ENCODE data around the gene KCNH4.
A peak's percentile ranks its signal among the peaks of the same experiment; 100 is the strongest.
"Not testable (repeated sequence)": the region's sequence is repeated elsewhere in the genome, so short reads cannot be mapped to it uniquely, and the experiment has no call there.

KCNH4 gene

GRCh38 chr17:42180922-42181850 is at the start of gene KCNH4:
Gene KCNH4, minus strand, starts transcription at chr17:42181142. Its CDS starts 197 bp downstream, at chr17:42180945.
- no peaks in the 10 kb centered on the region for H3K9me3 Mint-ChIP-seq
- H3K36me3 Mint-ChIP-seq = peaks cover 7 to 12% of the 10 kb centered on the region in 2 donors
- ATAC-seq (replicated peaks) = peak; percentile 45 to 67
- peaks cover 0 to 3% of the 10 kb centered on the region in 2 donors for H3K27me3 Mint-ChIP-seq
- H3K27ac Mint-ChIP-seq = peak within 1 kb of the TSS; percentile 73
- DNase-seq = peak; percentile 87
- peaks cover 62 to 81% of the 10 kb centered on the region in 2 donors for H3K4me1 Mint-ChIP-seq
- peak within 1 kb of the TSS; percentile 80 to 83 for H3K4me3 Mint-ChIP-seq

GRCh38 chr17:42230225-42230624 is 49.3 kb upstream of the KCNH4 start:
- no peak for DNase-seq
- Mint-ChIP-seq H3K27ac (no peak overlapping the region), H3K4me3 (no peak overlapping the region), H3K4me1 (peaks cover 2 to 5% of the 10 kb centered on the region in 2 donors), H3K27me3 (no peaks in the 10 kb centered on the region), H3K36me3 (peaks cover 3 to 12% of the 10 kb centered on the region in 2 donors), H3K9me3 (no peaks in the 10 kb centered on the region)
- no peak for ATAC-seq (replicated peaks)

DNA sequence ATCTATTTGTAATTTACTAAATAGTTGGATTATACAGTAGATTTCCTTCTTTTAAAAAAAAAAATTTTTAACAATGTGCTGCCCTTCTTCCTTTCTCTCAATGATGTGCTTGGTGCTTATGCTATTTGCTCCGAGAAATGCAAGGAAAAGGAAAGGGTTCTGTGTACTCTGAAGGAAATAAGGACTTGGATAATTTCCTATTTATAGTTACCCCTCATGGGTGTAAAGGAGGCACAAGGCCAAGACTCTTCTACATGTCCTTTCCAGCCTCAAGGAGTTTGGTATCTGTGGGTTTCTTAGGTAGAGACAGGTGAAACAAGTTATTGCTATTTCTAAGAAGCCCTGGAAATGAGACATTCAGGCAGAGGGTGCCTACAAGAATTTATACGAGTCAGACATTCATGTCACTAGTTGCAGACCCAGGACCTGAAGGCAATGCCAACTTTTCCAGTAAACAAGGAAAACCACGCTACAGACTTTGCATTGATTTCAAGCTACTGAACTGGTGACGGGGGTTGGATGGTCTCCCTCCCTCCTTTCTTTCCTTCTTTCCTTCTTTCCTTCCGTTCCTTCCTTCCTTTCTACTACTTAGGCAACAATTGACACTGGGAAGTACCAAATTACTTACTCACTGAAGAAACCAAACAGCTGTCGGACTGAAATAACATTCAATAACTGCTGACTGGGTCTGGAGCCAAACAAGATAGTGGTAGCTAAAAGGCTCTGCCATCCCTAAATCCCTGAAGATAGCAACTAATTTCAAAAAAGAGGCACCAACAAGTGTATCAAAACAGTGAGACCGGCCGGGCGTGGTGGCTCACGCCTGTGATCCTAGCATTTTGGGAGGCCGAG is 47.1 kb upstream of the KCNH4 start:
- Mint-ChIP-seq H3K9me3 (no peaks in the 10 kb centered on the region), H3K27ac (no peak overlapping the region), H3K36me3 (peaks cover 15 to 26% of the 10 kb centered on the region in 2 donors), H3K27me3 (no peaks in the 10 kb centered on the region), H3K4me3 (no peak overlapping the region), H3K4me1 (peaks cover 0 to 2% of the 10 kb centered on the region in 2 donors)
- no peak for DNase-seq
- no peak for ATAC-seq (replicated peaks)

DNA sequence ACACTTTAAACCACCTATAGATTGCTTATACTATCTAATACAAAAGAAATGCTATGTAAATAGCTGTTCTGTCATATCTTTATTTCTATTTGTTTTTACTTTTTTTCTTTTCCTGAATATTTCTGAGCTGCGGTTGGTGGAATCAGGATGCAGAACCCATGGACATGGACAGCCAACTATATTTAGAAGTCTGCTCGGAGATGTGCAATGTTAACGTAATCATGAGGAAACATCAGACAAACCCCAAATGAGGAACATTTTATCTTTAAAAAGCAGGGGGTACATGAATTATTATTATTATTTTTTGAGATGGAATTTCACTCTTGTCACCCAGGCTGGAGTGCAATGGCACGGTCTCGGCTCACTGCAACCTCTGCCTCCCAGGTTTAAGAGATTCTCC is 44.7 kb upstream of the KCNH4 start:
- H3K4me1 Mint-ChIP-seq = peaks cover 7% of the 10 kb centered on the region in 2 donors
- DNase-seq = no peak
- H3K27ac Mint-ChIP-seq = no peak overlapping the region
- no peak for ATAC-seq (replicated peaks)
- no peaks in the 10 kb centered on the region for H3K27me3 Mint-ChIP-seq
- H3K36me3 Mint-ChIP-seq = peaks cover 23 to 35% of the 10 kb centered on the region in 2 donors
- H3K9me3 Mint-ChIP-seq = no peaks in the 10 kb centered on the region
- no peak overlapping the region for H3K4me3 Mint-ChIP-seq

DNA sequence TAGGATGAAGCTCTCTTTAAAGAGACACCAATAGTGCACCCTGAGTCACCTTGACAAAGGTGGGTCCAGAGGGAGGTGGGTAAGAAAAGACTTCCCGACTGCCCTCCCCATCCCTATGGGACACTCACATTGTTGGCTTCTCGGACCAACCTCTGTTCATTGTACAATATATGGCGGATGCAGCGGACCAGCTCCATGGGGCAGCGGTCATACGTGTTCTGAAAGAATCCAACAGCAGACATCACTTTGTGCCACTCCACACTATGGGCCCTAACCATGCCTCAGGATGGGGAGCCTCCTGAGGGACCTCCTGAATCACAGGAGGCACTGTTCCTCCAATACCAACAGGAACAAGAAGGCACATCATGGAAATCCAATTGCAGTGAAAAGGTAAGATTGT is 43.7 kb upstream of the KCNH4 start:
- Mint-ChIP-seq H3K4me1 (peaks cover 7% of the 10 kb centered on the region in 2 donors), H3K27ac (no peak overlapping the region)
- DNase-seq = no peak

GRCh38 chr17:42221886-42222745 is 41.2 kb upstream of the KCNH4 start:
- ATAC-seq (replicated peaks) (peak; percentile 88 to 90), DNase-seq (peak; percentile 10)
- Mint-ChIP-seq H3K27ac (peak overlapping the region; percentile 7), H3K27me3 (no peaks in the 10 kb centered on the region), H3K4me3 (no peak overlapping the region), H3K9me3 (no peaks in the 10 kb centered on the region), H3K4me1 (peaks cover 5 to 7% of the 10 kb centered on the region in 2 donors), H3K36me3 (peaks cover 38 to 44% of the 10 kb centered on the region in 2 donors)

More for the DNA sequence above, 43.7 kb upstream of the KCNH4 start:
- Mint-ChIP-seq H3K9me3 (no peaks in the 10 kb centered on the region), H3K27me3 (no peaks in the 10 kb centered on the region), H3K36me3 (peaks cover 29 to 42% of the 10 kb centered on the region in 2 donors), H3K4me3 (no peak overlapping the region)
- ATAC-seq (replicated peaks) = no peak

- H3K36me3 Mint-ChIP-seq = peaks cover 47 to 52% of the 10 kb centered on the region in 2 donors
- not testable (repeated sequence) for ATAC-seq (replicated peaks); H3K27me3 Mint-ChIP-seq; H3K9me3 Mint-ChIP-seq; H3K4me3 Mint-ChIP-seq; H3K27ac Mint-ChIP-seq; H3K4me1 Mint-ChIP-seq; DNase-seq
Measured at GRCh38 chr17:42219280-42219679, 38.3 kb upstream of the KCNH4 start.

- H3K4me1 Mint-ChIP-seq = no peaks in the 10 kb centered on the region
- H3K27ac Mint-ChIP-seq = no peak overlapping the region
- H3K9me3 Mint-ChIP-seq = no peaks in the 10 kb centered on the region
- peaks cover 38 to 49% of the 10 kb centered on the region in 2 donors for H3K36me3 Mint-ChIP-seq
- ATAC-seq (replicated peaks) = no peak
- H3K27me3 Mint-ChIP-seq = no peaks in the 10 kb centered on the region
- DNase-seq = no peak
- no peak overlapping the region for H3K4me3 Mint-ChIP-seq
Measured at GRCh38 chr17:42214156-42214555, 33.2 kb upstream of the KCNH4 start.

DNA sequence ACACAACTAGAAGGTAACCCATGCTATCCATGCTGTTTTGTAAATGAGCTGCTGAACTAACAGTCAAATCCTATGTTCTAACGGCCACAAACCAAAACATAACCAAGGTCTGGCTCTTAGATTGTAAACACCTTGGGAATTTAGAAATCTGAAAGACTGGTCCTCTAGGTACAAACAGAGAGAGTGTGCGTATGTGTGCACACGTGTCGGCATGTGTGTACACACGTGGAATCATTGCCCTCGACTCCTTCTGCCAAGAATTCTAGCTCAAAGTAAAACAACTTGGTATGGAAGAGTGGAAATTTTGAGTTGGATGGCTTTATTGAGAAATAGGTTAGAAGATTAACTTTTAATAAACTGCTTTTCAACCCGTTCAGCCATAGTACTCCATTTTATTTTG is 31.4 kb upstream of the KCNH4 start:
- Mint-ChIP-seq H3K36me3 (peaks cover 30 to 44% of the 10 kb centered on the region in 2 donors), H3K4me3 (no peak overlapping the region), H3K4me1 (no peaks in the 10 kb centered on the region), H3K27me3 (no peaks in the 10 kb centered on the region), H3K9me3 (no peaks in the 10 kb centered on the region), H3K27ac (no peak overlapping the region)
- no peak for DNase-seq
- no peak for ATAC-seq (replicated peaks)

DNA sequence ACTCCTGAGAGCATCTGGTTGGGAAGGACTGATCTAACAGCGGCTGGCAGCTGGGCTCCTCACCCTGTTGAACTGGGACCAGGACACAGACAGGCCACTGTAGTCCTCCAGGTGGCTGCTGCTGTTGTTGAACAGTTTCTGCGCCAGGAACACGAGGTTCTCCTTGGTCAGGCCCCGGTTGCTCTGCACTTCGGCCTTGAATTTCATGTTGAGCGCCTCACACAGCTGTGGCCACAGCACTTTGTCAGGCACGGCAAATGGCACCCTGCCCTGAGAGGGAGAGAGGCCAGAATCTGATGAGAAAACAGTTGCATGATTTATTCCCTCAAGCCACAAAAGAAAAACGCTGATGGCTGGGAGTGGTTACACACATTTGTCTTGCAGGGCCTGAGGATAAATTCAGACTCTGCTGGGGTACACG is 31.0 kb upstream of the KCNH4 start:
- H3K4me1 Mint-ChIP-seq; H3K9me3 Mint-ChIP-seq; H3K27me3 Mint-ChIP-seq; H3K4me3 Mint-ChIP-seq; DNase-seq; ATAC-seq (replicated peaks); H3K27ac Mint-ChIP-seq: not testable (repeated sequence)
- peaks cover 26 to 44% of the 10 kb centered on the region in 2 donors for H3K36me3 Mint-ChIP-seq

DNA sequence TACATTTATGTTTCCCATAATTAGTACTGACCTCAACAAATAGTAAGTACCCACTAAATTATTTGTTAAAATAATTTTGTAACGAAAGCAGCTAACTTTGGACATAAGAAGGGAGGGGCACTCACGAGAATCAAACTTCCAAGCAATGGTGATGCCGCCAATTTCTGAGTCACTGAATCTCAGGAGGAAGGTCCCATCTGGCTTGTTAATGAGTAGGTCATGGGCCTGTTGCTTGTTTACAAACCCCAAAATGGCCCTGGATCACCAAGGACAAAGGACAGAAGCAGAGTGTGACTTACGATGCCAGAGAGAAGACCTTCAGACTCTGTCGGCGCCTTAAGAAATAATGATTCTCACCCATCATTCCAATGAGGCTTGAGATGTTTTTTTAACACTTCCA is 29.1 kb upstream of the KCNH4 start:
- H3K27me3 Mint-ChIP-seq = no peaks in the 10 kb centered on the region
- H3K27ac Mint-ChIP-seq = no peak overlapping the region
- H3K4me1 Mint-ChIP-seq = no peaks in the 10 kb centered on the region
- H3K9me3 Mint-ChIP-seq = no peaks in the 10 kb centered on the region
- DNase-seq (no peak), ATAC-seq (replicated peaks) (no peak)
- peaks cover 30 to 48% of the 10 kb centered on the region in 2 donors for H3K36me3 Mint-ChIP-seq
- no peak overlapping the region for H3K4me3 Mint-ChIP-seq

DNA sequence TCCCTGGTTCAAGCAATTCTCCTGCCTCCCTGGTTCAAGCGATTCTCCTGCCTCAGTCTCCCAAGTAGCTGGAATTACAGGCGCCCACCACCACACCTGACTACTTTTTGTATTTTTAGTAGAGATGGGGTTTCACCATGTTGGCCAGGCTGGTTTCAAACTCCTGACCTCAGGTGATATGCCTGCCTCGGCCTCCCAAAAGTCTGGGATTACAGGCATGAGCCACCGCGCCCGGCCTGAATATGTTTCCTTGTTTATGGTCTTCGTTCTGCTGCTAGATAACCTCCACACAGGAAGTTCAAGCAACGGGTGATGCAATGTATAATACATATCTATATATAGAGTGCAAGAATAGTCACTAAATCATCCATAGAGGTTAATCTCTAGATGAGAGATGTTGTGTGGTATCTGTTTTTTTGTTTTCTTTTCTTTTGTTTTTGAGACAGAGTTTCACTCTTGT is 25.2 kb upstream of the KCNH4 start:
- H3K4me1 Mint-ChIP-seq; H3K4me3 Mint-ChIP-seq; DNase-seq; H3K27ac Mint-ChIP-seq; H3K9me3 Mint-ChIP-seq; H3K27me3 Mint-ChIP-seq; ATAC-seq (replicated peaks): not testable (repeated sequence)
- H3K36me3 Mint-ChIP-seq = peaks cover 34 to 66% of the 10 kb centered on the region in 2 donors

- peak overlapping the region; percentile 44 for H3K27ac Mint-ChIP-seq
- H3K36me3 Mint-ChIP-seq = peaks cover 27 to 65% of the 10 kb centered on the region in 2 donors
- H3K4me3 Mint-ChIP-seq = no peak overlapping the region
- ATAC-seq (replicated peaks) (no peak), DNase-seq (no peak)
- H3K27me3 Mint-ChIP-seq = no peaks in the 10 kb centered on the region
- no peaks in the 10 kb centered on the region for H3K9me3 Mint-ChIP-seq
- H3K4me1 Mint-ChIP-seq = peaks cover 8 to 15% of the 10 kb centered on the region in 2 donors
Measured at GRCh38 chr17:42203354-42203753, 22.4 kb upstream of the KCNH4 start.

Measured in stimulated activated naive B cell treated with anti-CD40 and anti-IgM and Interleukin-4, amounts not matched to agents 10 μg/mL and 1 μg/mL and 100 μg/mL, for 72 hours (primary cell).